Brain microvascular endothelial cell (primary cell): ENCODE measurements around the gene SLC49A4.

Source experiments
- DNase-seq: peaks from one replicate; pipeline ENCODE4 v3.0.0-alpha.2; 2020
- H3K27ac ChIP-seq: fragments of 250-450 bp; sonication (Bioruptor Pico); 2 replicates; pipeline ENCODE4 v1.5.1; 2020; ENCODE audit warnings: mild to moderate bottlenecking, moderate library complexity
- H3K27me3 ChIP-seq: fragments of 250-450 bp; sonication (Bioruptor Pico); replicated peaks from 2 replicates; pipeline ENCODE4 v1.5.1; 2020; ENCODE audit warnings: mild to moderate bottlenecking
- H3K36me3 ChIP-seq: fragments of 250-450 bp; sonication (Bioruptor Pico); replicated peaks from 2 replicates; pipeline ENCODE4 v1.5.1; 2020; ENCODE audit warnings: mild to moderate bottlenecking
- H3K4me3 ChIP-seq: 2 replicates; pipeline ENCODE4 v1.5.1; 2011; ENCODE audit warnings: low read depth, mild to moderate bottlenecking, control low read depth, low read length, moderate library complexity
- in situ Hi-C: cut with HindIII; loops from 2 replicates; pipeline ENCODE4 v1.10.0; 2017; ENCODE audit warnings: low sequenced_read_pairs, low pct_ligation_motif_present
- TF ChIP-seq, protein P1 (sequence below): IDR thresholded peaks from 2 replicates; pipeline ENCODE4 v1.5.1; 2011; ENCODE audit warnings: low read depth, mild to moderate bottlenecking, moderate library complexity, low read length, control low read depth, inconsistent platforms; ENCODE audit errors: missing control alignments

SLC49A4 gene

DNA sequence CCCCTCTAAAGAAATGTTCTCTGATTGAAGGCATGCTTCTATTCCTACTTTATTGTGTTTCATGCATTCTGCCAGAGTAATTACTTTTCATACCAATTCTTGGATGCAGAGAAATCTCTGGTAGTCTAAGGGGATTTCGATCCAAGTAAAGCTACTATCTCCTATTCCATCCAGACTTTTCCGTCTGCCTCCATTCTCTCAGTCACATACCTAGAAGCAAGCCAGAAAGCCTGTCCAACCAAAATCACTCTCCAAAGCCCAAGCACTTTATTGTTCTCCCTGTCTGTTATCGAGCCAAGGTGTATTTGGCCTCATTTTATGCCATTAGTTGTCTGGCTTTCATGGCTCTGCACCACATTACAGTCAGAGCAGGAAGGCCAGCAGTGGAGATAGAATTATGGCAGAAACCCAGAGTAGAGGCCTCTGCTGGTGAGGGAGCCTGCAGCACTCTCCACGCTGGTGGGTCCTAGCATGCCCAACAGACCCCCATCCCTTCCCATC lies 95.9 kb downstream of the SLC49A4 start:
- in situ Hi-C loops: no loop called here
- no peak for DNase-seq
- TF ChIP-seq, protein P1, sequence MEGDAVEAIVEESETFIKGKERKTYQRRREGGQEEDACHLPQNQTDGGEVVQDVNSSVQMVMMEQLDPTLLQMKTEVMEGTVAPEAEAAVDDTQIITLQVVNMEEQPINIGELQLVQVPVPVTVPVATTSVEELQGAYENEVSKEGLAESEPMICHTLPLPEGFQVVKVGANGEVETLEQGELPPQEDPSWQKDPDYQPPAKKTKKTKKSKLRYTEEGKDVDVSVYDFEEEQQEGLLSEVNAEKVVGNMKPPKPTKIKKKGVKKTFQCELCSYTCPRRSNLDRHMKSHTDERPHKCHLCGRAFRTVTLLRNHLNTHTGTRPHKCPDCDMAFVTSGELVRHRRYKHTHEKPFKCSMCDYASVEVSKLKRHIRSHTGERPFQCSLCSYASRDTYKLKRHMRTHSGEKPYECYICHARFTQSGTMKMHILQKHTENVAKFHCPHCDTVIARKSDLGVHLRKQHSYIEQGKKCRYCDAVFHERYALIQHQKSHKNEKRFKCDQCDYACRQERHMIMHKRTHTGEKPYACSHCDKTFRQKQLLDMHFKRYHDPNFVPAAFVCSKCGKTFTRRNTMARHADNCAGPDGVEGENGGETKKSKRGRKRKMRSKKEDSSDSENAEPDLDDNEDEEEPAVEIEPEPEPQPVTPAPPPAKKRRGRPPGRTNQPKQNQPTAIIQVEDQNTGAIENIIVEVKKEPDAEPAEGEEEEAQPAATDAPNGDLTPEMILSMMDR: no peak

DNA sequence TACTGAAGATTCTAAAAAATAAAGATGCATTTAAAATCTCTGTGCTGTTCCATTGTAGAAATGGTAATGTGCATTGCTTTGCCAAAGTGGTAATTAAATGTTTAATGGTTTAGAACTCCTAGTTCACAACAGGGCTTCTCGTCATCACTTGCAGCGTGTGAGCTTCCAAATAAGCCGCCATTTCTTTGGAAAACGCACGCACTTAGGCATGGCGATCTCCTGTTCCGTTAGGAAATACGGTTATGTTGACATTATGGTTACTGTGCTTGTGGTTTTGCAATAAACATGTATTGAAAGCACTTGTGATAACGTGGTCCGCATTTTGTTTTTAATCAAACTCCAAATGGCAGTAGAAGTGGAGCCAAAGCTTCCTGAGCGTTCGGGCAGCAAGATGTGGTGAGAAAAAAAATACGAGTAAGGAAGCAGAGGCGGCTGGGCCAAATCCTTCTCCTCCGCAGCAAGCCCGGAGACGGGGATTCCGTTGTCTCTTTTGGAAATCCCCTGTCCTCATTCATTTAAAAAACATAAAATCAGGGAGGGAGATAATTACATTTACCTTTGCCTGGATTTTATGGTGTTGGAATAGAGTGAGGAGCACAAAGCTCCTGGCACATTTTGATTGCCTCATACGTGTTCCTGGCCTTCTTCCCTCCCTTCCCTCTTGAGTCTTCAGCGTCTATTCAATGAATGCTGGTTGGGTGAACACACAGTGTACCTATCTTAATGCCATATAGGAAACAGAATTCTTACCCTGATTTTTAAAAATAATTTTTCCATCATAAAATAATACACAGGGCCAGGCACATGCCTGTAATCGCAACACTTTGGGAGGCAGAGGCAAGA lies 97.5 kb downstream of the SLC49A4 start:
- Histone ChIP-seq H3K27ac (no peak overlapping the region), H3K27me3 (no peaks in the 10 kb centered on the region), H3K4me3 (no peak overlapping the region), H3K36me3 (no peaks in the 10 kb centered on the region)
- in situ Hi-C loops: no loop called here
- no peak for DNase-seq
- TF ChIP-seq, protein P1: no peak

More for the DNA sequence above, 95.9 kb downstream of the SLC49A4 start:
- Histone ChIP-seq H3K27me3 (no peaks in the 10 kb centered on the region), H3K36me3 (no peaks in the 10 kb centered on the region), H3K27ac (no peak overlapping the region), H3K4me3 (no peak overlapping the region)

DNA sequence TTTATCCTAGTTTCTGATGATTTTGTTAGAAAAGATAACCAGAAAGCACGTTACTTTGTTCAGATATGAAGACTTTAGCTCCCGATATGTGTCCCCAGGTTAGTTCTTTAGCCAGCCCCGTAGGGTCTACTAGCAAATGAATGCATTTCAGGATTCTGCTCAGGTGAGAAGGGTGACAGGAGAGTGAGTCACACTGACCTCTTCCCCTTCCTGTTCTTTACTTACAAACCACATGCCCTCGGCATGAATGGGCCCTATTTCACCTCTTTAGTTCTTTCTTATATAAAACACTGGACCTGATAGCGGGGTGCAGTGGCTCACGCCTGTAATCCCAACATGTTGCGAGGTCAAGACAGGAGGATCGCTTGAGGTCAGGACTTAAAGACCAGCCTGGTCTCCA lies 98.4 kb downstream of the SLC49A4 start:
- Histone ChIP-seq H3K4me3 (no peak overlapping the region), H3K27ac (no peak overlapping the region), H3K27me3 (no peaks in the 10 kb centered on the region), H3K36me3 (no peaks in the 10 kb centered on the region)
- DNase-seq: no peak
- TF ChIP-seq, protein P1: no peak
- in situ Hi-C loops: no loop called here

DNA sequence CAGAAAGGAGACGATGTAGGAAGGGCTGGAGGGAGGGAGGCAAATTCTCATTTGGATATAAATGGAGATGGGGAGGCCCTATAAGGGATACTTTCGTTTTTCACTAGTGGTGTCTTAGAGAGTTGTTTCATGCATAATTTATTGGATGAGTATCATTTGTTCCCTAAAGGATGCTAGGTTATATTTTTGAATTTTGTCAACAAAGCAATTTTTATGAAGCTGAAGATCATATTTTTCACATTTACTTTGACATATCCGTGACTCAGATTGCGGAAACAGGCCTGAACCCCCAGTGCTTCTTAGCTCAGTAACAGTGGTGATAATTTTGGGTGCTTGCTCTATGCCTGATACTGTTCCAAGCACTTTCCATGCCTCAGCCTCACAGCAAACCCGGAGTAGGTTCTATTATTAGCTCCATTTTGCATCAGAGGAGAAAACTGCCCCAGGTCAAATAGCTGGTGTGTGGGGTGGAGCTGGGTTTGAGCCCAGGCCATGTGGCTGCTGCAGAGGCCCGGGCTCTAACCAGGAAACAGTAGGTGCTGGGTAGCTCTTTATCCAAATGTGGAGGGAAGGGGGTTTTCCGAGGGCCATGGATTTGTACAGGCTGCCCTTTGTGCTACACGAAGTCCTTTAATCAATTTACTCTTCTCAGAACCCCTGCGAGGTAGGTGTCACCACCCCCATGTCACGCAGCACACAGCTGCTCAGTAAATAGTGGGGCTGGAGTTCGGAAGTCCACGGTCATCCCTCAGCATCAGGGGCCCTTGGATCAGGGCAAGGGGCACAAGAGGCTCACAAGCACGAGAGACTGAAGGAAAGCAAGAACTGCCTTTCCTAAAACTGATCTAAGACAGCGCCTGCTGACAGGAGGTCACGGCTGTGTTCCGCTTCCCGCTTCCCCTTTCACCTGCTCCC lies 99.1 kb downstream of the SLC49A4 start:
- in situ Hi-C loops: no loop called here
- no peak overlapping the region for H3K27ac ChIP-seq
- H3K36me3 ChIP-seq: no peaks in the 10 kb centered on the region
- no peaks in the 10 kb centered on the region for H3K27me3 ChIP-seq
- no peak overlapping the region for H3K4me3 ChIP-seq
- no peak for DNase-seq
- TF ChIP-seq, protein P1: no peak

DNA sequence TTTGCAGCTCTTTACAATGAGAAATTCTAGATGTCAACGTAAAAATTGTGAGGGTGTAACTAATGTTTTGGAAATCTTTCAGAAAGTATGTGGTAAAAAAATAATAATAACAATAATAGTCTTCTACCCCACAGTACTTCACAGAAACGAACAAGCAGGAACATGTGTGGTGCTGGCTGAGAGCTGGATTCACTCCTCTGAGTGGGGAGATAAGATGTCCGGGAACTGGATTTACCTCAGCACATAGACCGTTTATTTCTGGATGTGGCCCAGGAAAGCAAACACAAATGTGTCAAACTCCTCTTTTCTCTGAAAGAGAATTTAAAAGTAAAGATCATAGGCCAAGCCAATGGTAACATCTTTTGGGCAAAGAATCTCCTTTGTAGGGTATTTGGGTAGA lies 103.4 kb downstream of the SLC49A4 start:
- in situ Hi-C loops: no loop called here
- no peak for DNase-seq
- Histone ChIP-seq H3K4me3 (no peak overlapping the region), H3K36me3 (no peaks in the 10 kb centered on the region), H3K27ac (no peak overlapping the region), H3K27me3 (no peaks in the 10 kb centered on the region)
- TF ChIP-seq, protein P1: no peak
